T-helper 1 cell (primary cell): ENCODE results near the gene C16orf96.

Experiments used
- DNase-seq, 5 donors: peaks; one replicate each; pipeline ENCODE4 v3.0.0-alpha.2; 2012 to 2020

Gene C16orf96

DNA sequence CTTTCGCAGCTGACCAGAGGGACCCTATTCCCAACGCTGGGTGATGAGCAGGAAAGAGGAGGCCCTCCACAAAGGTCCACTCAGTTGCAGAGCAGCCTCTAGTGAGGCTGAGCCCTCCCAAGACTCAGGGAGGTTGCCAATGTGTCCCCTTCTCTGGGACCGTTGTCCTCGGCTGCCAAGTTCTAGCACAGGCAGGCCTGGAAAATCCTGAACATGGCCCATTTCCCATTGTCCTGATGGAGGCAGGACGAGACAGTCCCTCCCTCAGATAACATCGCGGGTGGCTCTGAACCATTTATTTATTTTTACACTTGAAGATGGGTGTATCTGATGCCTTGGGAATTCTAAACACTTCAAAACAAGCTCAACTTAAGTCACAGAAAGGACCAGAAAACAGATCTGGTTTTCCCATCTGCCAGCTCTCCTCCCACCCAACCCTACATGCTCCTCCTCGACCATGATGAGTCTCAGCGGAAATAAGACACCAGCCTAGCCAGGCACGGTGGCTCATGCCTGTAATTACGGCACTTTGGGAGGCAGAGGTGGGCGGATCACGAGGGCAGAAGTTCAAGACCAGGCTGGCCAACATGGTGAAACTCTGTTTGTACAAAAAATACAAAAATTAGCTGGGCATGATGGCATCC is 30.4 kb upstream of the C16orf96 start:
- no peak for DNase-seq

DNA sequence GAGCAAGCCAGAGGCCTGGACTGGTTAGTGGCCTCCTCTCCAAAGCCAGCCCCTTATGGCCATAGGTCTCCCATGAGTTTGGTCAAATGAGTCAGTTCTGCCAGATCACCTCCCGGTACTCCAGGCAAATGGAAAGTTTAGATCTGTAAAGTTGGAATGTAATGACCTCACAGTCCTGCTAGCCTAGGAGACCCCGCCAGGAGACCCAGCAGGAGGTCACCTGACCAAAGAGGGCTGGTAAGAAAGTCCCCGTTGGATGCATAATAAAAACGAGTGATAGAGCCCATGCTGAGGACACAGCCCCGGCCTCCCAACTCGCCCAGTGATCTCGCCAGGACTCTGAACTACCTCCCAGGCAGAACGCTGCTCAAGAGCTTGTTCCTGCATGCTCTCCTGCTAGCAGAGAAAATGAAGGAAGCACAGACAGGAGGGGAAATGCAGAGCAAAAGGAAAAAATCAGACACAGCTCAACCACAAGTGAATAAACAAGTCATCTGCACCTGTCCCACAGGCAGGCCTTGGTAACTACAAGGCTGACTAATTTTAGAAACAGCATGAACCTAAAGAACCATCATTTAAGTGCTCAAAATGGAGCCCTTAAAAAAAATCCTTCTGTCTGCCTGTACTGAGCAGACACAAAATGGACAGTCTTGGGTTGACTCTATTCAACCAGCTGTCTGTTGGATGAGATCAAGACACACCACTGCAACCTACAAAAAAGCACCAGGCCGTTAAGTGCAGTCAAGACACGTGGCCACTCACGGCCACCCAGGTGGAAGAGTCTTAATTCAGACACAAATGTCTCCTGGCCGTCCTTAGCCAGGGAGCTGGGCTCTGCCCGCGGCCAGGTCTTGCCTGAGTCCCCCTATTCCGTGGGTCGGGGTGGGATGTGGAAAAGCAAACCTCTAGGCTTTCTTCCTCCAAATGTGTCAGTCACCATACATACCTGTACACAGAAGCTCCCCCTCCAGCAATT is 26.8 kb upstream of the C16orf96 start:
- DNase-seq = peak in 1 of 5 donors; percentile 43

DNA sequence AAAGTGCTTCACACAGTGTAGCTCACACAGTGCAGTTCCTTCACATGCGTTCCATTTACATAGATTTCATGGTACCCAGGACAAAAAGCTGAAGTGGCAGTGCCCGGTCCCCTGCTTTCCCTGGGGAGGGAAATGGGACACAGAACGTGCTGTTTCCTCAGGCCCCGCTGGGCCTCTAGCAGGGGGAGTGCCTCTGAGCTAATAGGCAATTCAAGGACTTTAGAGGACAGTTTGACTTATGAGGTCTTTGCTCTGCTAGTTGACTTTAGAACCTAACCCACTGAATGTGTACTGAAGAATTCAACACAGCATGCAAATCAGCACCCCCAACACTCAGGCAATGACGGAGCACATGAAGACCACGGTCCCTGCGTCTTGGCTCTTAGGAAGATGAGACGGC is 24.3 kb upstream of the C16orf96 start:
- DNase-seq = no peak

DNA sequence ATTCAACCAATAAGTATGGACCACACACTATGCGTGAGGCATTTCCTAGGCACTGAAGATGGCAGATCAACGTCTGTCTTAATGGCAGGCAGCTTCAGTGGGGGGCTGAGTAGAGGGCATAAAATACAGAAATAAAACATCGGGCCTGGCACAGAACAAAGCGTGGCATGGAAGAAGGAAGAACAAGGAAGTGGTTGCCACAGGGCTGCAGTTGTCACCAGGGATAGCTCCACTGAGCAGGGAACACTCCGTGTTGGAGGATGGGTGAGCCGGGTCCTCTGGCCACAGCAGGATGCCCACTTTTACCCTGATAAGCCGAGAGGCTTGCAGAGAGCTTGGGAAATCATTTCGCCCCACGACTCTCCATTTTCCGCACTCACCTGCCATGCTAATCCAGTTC is 23.9 kb upstream of the C16orf96 start:
- DNase-seq = no peak

DNA sequence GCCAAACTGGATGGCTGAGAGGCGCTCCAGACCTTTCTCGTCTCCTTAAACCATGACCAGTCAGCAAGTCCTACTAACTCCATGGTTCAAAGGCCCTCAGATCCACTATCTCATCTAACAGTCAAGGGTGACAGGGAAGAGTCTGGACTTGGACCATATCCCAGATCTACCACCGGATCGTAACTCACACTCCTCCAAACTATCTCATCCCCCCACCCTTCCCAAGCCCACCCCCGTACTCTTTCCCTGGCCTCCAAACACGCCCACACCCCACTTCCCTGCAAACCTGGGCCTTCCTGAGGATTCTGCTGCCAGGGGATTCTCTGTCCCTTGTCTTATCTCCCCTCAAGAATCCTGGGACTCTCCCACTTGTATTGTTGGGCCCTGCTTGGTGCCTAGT is 22.6 kb upstream of the C16orf96 start:
- DNase-seq = no peak

DNA sequence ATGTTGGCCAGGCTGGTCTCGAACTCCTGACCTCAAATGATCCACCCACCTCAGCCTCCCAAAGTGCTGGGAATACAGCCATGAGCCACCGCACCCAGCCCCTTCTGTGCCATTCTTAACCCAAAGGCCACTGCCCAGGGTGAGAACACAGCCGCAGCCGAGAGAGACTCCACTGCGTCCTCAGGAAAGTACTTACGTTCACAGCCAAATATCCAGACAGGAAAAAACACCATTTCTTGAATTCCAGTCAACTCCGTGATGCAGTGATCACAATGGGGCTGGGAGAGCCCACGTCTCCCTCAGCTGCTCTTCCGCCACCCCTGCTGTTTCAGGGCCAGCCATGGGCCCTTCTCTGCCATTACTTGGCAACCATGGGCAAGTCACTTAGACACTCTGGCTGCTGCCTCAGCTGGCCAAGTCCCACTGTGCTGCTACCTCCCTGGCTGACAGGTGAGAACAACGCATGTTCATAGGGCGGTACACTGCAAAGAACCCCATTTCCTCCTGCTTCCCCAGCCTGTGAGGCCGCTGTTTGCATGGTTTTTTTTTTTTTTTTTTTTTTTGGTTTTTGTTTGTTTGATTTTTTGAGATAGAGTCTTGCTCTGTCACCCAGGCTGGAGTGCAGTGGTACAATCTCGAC is 21.9 kb upstream of the C16orf96 start:
- no peak for DNase-seq

DNA sequence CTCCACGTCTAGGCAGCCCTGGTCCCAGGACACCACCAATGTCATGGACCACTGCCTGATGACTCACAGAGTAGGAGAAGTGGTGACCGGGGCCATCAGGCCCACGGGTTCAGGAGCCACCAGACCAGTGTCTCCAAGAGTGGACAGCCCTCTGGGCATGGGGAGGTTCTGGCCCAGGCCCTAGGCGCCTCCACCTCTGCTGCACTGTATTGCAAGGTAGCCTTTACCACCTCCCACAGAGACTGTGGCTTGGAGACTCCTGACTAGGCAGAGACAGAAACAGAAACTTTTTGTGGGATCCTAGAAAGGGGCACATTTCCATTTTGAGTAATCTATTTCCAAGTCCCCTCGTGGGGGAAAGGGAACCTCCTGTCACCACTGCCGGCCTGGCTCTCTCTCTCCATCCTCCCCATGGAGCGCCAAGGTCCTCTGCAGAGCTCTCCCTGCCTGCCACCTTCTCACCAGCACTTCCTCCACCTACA is 20.5 kb upstream of the C16orf96 start:
- no peak for DNase-seq

DNA sequence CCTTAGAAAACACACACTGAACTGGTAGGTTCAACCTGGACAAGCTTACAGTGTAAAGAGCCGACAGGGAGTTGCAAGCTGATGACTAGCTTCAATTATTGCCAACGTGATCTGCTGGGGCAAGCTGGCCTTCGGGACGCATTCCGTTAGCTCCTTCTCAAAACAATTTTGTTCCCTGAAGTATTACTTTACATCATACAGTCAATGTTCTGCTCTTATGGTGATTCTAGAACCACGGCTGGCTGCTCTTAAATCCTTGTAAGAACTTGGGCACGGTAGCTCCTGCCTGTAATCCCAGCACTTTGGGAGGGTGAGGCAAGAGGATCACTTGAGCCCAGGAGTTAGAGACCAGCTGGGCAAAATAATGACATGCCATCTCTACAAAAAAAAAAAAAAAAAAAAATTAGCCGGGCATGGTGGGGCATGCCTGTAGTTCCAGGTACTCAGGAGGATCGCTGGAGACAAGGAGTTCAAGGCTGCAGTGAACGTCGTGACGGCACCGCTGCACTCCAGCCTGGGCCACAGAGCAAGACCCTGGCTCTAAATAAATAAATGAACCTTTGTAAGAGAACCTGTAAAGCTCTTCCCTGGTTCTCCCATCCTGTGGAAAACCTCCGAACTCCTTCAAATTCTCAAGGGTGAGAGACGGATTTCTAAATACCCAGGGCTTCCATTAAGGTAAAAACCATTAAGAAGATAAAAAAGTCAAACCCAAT is 19.6 kb upstream of the C16orf96 start:
- DNase-seq = no peak

DNA sequence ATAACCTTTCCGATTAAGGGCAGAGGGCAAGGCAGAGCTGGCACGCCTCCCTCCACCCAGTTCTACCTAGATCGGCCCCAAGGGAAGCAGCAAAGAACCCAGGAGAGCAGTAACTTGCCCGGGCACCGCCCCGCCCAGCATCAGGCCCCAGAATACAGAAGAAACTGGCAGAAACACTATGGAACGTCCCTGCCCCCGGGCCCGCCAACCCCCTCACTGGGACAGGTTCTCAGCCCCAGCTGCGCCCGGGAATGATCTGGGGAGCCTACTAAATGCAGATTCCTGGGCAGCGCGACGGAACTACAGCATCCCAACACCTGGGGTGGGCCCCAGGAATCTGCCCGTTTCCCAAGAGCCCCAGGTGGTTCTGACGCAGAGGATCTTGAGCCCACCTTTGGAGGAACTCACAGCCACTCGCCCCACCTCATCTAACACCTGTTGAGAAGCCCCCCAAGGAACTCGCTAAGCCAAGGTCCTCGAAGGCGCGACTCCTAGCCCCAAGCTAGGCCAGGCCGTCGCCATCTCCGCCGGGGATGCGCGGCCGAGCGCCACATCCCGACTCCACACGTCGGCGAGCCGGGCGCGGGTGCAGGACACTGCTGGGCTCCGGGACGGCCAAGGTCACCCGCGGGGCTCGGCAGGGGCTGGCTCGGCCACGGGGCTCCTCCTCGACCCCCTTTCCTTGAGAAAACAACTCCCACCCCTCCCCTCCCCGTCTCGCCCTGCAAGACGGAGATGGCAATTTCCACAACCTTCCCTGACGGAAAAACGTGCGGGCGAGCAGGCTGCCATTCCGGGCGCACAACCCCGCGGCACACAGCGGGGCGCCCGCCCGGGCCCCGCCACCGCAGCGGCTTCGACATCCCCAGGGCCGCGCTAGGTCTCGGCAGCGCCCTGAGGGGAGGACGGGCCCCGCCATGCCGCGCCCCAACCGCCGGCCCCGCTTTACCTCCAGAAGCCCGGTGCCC is 18.5 kb upstream of the C16orf96 start:
- DNase-seq = peak in 1 of 5 donors; percentile 11

DNA sequence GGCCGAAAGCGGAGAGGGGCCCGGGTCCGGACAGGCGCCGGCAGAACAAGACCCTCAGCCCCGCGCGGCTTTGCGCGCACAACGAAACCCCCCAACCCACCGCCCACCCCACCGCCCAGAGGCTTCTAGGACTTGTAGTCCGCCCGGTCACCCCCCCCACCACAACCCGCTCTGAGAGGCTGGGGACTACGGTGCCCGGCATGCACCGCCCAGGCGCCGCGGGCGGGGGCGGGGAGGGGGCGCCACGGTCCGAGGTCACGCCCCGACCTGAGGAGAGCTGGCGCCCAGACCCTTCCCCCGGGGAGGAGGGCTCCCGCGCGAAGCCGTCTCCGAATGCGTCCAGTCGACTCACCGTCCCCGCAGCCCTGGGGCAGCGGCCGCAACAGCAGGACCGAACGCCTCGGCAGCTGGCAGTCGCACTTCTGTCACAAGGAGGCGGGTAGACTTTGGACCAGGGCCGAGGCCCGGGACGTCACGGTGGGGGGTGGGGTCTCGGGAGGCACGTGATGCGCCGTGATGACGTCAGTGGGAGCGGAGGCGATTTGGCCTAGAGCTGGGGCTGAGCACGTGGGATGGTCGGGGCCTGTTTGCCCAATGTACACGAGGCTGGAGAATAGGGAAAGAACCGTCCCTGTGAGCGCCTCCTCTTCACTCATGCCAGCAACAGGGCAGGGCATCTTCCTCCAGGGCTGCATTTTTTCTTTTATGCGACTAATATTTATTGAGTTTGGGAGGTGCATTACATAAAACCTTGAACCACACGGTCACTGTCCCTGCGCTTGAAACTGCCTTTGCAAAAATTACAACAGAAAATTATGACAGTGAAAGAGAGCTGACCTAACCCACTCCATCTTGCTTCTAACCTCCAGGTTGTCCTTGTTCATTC is 17.5 kb upstream of the C16orf96 start, which contains the start of gene CDIP1:
CDIP1 (minus strand) TSS at position 424 of the 886 bp plus-strand sequence. CDS start 24,643 bp downstream, outside the sequence.
- DNase-seq = peak; percentile 81 to 95 (median 91)

DNA sequence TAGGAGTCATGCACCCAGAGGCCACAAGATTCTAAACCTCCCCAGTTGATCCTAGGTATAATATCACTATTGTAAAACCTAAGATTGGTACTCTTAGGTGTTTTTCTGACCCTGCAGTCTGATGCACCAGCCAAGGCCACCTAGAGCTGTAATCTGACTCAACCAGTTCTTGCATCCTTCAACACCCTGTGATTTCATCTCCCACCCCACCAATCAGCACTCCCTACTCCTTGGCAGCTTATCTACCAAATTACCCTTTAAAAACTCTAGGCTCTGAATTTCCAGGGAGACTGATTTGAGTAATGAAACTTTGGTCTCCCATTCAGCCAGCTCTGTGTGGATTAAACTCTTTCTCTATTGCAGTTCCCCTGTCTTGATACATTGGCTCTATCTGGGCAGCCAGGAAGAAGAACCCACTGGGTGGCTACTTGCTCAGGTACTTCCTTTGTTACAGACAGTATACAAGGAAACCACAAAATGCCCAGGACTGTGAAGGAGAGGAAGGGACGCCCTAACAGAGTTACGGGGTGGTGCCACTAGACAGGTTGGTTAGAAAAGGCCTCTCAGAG is 16.3 kb upstream of the C16orf96 start:
- DNase-seq = no peak

DNA sequence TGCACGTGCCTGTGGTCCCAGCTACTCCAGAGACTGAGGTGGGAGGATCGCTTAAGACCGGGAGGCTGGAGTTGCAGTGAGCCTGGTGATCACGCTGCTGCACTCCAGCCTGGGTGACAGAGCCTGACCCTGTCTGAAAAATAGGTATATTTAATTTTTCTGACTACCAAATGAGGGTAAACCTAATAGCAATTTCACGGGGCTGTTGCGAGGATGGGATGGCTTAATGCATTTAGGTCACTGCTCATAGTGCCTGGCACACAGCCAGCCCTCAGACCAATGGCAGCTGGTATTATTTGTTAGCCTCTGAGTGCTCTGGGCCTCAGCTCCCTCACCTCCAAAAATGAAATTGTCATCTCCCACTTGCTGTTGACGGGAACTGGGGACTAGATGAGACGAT is 11.7 kb upstream of the C16orf96 start:
- no peak for DNase-seq

DNA sequence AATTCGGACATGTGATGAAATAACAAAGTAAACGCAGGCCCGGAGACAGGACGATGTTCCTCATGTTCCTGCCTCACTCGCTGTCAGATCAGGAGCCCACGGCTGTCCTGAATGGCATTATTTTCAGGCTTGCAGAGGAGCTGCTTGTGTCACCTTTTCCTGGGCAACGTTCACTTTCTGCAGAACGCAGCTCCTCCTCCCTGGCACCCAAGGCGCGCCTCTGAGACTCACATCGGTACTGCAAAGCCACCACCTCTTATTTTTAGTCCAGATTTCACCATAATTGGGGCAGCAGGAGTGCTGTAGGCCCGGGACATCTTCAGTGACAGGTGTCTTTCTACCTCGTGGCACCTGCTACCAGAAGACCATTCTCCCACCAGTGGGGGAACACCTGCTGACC is 8.0 kb upstream of the C16orf96 start:
- no peak for DNase-seq

DNA sequence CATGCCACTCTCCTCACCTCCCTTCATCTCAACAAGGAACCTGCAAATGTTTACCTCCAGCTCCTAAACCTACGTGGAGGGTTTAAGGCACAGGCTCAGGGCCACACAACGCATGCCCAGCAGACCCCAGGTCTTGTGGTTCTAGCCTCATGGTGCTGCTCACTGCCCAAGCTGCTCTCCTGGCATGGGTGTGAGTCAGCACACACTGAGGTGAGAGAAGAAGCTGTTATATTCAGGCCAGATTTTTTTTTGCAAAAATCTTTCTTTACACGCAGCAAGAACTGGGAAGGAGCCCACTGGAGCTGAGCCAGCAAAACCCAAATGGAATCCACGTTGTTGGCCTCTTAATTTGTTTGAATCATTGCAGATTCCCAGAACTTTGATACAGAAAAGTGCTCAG is 5.5 kb upstream of the C16orf96 start:
- no peak for DNase-seq

DNA sequence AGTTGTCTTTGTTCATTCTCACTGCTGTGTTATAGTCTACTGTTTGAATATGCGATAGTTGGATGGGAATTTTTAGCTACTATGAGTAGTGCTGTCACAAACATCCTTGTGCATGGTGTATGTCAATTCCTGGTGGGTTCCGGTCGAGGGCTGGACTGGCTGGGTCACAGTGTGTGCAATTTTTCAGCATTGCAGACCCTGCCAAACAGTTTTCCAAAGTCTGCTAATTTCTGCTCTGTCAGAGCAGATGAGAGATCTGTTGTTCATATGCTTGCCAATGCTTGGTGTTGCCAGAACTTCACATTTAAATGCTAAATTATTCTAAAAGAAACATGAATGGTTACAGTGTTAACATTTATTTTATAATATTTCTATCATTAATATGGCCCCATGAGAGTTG is 3.6 kb upstream of the C16orf96 start:
- no peak for DNase-seq

DNA sequence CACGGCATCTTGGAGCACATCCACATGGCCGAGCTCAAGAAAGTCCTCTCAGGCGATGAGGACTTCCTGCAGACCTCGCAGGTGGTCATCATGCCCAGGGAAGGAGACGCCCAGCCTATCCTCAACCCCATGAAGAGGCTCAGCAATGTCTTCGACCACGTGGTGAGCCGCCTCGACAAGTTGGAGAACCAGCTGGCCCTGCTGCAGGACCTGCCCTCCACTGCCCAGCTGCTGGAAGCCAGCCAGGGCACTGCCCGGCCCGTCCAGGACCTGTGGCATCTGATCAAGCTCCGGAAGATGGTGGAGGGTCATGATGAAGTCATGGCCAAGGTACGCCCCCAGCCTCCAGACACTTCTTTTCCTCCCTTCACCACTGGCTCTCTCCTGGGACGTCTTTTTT is 440 bp downstream of the C16orf96 start:
- DNase-seq = no peak

DNA sequence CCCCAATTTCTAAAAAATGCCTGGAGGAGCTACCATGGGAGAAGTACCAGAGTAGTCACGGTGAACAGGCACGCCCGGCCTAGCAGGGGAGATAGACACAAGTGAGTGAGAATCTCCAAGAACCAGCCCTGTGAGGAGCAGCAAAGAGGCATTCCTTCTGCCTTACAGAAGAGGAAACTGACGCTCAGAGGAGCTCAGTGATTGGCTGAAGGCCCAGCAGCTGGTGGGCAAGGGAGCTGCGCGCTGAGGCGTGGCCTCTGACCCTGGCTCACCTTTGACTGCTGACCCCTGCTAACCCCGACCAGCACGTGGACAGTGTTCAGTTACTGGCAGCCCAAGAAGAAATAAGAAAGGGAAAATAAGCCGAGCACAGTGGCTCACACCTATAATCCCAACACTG is 1.8 kb downstream of the C16orf96 start:
- DNase-seq = no peak

DNA sequence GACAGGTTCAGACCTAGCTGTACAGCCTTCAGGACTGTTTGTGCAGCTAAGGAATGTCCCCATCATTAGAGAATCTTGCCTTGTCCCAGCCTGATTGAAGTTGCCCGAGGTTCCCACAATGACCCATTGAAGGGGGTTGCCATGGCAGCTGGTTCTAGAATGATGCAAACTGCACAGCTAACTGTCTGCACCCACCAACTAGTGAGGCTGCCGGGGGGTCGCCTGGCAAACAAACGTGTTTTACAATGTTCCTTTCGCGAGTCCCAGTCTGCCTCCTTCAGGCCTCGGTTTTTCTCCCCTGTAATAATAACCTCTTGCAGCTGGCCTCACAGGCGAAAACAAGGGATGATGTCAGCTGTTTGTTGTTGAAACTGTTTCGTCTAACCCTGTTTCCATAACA is 5.5 kb downstream of the C16orf96 start:
- DNase-seq = no peak

DNA sequence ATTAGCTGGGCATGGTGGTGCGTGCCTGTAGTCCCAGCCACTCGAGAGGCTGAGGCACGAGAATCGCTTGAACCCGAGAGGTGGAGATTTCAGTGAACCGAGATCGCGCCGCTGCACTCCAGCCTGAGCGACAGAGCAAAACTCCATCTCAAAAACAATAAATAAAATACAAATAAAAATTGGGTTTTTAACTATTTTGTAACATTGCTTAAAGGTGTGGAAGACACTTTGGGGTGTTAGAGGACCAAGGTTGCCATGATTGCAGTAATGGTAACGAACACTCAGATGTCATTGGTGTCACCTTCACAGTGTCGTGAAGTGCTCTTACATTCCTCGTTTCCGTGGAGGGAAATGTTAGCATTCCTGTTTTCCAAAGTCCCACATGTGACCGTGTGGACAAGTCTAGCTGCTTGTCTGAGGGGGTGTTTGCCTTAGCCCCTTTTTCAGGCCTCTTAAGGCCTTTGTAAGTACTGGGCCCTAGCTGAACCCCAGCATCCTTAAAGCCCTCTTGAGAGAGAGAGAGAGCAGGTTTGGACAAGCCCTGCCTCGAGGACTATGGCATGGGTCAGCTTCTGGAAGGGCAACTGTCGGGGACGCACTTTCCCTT is 8.6 kb downstream of the C16orf96 start:
- DNase-seq = no peak

DNA sequence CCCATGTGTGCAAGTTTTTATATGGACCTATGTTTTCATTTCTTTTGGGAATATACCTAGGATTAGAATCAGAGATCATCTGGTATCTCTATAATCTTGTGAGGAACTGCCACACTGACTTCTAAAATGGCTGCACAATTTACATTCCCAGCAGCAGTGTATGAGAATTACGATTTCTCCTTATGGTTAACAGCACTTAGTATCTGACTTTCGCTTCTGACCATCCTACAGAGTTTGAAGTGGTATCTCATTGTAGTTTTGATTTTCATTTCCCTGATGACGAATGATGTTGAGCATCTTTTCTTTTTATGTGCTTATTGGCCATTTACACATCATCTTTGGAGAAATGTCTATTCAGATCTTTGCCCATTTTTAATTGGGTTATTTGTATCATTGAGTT is 10.0 kb downstream of the C16orf96 start:
- DNase-seq = no peak
